Stimulated activated CD4-positive, alpha-beta T cell treated with anti-CD3 and anti-CD28 coated beads, Interleukin-15, amount 100 ng/mL, for 48 hours (primary cell): ENCODE measurements around the gene TMEM229A.
"Not testable (repeated sequence)": the region's sequence is repeated elsewhere in the genome, so short reads cannot be mapped to it uniquely, and the experiment has no call there.

Source experiments
- DNase-seq, 2 donors: peaks; one replicate each; pipeline ENCODE4 v3.0.0-alpha.2; 2020; ENCODE audit warnings: low read depth in 2 of 2

TMEM229A gene

GRCh38 chr7:124032369-124033094, at the start of gene TMEM229A:
Gene TMEM229A (minus strand): TSS chr7:124033067. CDS start chr7:124033003, 64 bp downstream.
- no peak for DNase-seq

DNA sequence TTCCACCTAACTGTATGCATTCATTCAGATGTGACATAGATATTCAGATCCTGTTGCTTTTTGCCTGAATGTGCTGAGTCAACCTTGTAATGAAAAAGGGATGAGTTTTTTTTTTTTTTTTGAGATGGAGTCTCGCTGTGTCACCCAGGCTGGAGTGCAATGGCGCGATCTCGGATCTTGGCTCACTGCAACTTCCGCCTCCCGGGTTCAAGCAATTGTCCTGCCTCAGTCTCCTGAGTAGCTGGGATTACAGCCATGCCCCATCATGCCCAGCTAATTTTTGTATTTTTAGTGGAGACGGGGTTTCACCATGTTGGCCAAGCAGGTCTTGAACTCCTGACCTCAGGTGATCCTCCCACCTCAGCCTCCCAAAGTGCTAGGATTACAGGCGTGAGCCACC, 49.4 kb upstream of the TMEM229A start:
- not testable (repeated sequence) for DNase-seq

DNA sequence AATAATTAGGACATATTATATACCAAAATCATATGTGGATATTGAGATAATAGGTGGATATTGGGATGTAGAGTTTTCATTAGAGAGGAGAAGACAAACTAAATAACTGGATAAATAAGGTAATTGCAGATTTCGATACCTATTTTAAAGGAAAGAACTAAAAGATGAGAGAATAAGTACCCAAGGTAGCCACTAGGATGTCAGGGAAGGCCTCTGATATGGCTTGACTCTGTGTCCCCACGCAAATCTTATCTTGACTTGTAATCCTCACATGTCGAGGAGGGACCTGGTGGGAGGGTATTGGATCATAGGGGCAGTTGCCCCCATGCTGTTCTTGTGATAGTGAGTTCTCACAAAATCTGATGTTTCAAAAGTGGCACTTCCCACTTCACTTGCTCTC, 44.7 kb upstream of the TMEM229A start:
- no peak for DNase-seq

DNA sequence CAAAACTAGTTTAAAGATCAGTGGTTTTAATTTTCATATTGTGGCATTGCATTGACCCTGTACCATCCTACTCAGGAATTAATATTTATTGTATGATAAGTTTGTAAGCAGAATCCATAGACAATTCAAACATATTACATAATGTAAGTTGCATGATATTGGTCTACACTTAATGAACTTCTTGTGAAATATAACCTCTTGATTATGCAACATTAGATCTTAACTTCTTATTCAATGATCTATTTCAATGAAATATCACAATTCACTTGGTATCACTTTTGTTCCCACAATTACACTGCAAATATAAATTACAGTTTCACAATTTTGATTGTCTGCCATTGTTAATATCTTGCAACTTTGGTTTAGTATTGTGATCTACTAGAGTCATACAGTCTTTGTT, 44.0 kb upstream of the TMEM229A start:
- no peak for DNase-seq

DNA sequence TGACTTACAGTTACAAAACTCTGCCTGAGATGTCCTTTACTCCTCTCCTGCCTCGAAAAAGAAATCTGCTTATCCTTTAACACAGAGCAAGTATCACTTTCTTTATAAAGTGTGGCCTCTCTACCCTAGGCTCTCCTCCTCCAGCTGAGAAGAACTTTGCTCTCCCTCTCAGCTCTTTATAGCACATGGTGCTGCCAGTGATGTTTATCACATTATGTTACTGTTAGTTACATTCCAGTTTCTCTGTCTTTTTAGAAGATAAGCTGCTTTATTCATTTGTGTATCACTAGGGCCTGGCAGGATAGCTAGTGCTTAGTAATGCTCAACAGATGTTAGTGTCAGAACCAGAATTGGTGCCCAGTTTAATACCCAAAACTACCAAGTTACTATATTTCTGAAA, 41.1 kb upstream of the TMEM229A start:
- no peak for DNase-seq

DNA sequence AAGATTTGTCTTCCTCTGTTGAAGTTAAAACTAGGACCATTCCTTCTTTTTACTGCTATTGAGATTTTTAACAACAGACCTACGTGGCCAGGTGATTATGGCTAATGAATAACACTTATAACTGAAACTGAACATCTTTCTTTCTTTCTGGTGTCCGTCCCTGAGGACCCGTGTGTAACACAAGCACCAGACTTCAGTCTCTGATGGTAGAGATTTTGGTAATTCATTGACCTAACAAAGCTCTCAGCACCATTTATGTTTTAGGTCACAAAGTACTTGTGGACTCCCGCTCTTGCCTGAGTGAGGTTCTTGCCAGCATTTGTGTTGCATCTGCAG, 40.4 kb upstream of the TMEM229A start:
- DNase-seq, result no peak

DNA sequence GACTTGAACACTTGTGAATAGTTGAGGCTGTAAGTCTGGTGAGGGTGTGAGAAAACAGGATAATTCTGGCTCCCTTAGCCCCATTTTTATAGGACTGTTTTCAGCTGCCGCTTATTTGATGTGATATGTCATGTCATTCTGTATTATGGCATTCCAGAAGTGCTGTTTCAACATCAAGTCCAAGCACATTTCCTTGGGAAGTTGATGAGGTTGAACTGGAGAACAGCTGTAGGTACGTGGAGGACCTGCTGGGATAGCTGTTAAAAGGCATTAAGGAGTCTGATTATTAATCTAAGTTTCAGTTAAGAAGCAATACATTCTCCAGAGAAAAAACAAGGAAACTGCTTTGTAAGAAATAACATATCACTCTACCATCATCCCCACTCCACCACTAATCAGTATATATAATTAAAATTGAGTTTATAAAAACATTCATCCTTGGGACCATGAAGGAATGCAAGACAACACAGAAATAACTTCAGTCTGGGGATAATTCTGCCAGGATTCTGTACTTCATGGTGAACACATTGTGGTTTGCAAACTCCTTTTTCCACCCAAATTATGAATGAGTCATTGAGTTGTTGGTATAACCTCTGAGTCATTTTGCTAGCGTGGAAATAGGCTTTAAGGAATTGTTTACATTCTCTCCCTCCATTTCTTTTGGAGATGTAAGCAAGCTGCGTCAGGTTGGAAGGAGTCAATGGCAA, 39.9 kb upstream of the TMEM229A start:
- DNase-seq, result no peak

GRCh38 chr7:124071843-124072242, 39.0 kb upstream of the TMEM229A start:
- DNase-seq, result no peak

GRCh38 chr7:124062171-124062570, 29.3 kb upstream of the TMEM229A start:
- DNase-seq, result no peak

DNA sequence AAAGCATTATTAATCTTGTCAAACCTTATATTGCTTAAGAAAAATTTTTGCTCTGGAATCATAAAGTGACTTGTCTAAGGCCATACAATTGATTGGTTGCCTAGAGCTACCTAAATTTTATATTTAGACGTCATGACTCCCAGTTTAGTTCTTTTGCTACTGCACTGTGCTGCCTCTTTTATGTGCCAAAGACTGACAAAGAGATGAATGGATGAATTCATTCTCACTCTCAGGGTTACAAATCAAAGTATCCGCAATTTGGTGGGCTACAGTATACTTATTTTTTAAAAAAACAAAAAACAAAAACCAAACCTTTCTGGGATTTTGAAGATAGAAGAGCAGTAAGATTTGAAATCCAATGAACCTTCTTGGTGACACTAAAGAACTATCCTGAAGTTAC, 27.7 kb upstream of the TMEM229A start:
- no peak for DNase-seq

DNA sequence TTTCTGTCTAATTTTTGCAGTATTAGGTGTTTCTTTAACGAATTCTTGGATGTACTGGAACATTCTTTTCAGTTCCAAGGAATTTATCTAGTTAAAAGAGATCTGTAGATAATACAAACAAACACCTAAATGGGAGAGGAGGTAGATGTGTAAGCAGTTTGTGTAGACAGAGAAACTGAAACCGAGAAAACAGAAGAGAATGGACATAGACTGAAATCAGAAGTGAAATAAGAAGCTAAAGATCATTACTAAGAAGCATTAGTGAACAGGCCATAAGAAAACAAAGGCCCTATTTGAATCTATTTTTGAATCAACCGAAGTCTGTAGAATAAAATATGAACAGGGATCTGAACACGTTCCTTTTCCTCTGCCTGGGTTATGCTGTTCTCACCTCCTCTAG, 26.5 kb upstream of the TMEM229A start:
- no peak for DNase-seq

DNA sequence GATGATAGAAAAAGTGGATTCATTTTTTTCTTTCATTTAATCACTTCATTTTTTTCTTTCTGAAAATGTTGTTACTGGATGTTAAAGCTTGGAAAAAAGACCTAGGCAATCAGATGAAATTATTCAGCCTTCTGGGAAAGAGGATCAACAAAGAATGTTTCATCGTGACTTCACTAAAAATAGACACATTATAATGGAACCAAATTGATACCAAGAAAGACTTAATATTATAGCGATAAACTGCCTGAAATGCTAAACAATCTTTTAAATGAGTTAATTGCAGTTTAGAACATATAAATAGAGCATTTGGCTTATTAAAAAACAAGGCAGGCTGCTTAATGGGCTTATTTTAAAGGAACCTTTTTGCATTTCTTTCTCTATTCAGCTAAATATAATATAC, 25.6 kb upstream of the TMEM229A start:
- no peak for DNase-seq

DNA sequence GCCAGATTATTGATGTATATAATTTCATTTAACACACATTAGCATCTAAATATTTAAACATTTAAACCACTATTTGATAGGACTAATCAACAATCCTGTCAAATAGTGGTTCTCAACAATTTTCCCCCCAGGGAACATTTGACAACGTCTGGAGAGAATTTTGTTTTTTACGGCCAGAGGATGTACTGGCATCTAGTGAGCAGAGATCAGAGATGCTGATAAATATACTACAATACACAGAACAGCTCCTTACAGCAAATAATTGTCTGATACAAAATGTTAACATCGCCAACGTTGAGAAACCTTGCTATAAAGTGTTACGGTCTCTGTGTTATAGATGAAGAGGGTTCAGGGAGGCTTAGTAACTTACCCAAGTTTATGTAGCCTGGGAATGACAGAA, 25.0 kb upstream of the TMEM229A start:
- DNase-seq, result no peak

- no peak for DNase-seq
These were observed 23.4 kb upstream of the TMEM229A start for GRCh38 chr7:124056234-124056633.

DNA sequence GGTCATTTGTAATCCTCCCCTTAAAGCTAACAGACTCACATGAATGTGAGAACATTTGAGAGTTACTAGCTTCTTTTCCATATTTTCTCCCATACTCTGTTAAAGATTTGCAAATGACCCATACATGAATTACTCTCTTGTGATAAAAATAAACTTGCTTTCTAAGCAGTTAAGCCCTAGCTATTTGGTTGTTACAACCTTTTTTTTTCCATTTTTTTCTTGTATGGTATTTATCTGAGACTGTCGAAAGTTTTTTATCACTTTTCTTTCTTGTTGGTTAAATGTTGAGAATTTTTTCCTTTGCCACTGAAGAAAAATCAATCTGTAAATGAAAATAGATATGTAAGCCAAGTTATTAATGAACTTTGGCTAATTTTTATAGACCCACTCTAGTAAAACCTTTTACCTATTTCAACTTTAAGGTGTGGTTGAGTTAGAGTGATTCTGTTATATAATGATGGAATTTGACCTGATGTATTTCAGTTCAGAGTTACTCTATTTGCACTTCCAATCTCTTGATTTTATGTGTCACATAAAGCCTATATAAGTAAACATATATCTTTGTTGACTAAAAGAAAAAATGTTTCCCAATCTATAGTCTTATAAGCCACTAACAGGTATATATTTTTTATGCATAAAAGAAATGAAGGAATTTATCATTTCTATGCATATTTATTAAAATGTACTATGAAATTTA, 19.0 kb upstream of the TMEM229A start:
- no peak for DNase-seq

GRCh38 chr7:124042826-124043225, 10.0 kb upstream of the TMEM229A start:
- no peak for DNase-seq

DNA sequence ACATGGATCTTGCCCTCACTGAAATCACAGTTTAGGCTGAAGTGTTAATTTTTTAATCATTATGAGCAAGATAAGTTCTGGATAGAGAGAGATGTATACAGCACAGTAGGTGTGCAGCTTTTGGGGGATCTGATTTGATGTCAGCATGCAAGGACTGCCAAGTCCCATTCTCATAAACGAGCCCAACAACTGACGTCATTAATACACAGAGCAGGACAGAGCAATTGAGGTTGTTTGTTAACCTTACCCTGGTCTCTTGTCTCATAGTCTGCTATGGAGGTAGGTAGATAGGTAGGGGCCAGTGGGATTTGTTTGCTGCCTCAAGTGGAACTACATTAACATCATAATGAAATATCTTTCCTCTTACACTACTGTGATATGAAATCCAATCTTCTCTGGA, 8.6 kb upstream of the TMEM229A start:
- DNase-seq, result no peak

DNA sequence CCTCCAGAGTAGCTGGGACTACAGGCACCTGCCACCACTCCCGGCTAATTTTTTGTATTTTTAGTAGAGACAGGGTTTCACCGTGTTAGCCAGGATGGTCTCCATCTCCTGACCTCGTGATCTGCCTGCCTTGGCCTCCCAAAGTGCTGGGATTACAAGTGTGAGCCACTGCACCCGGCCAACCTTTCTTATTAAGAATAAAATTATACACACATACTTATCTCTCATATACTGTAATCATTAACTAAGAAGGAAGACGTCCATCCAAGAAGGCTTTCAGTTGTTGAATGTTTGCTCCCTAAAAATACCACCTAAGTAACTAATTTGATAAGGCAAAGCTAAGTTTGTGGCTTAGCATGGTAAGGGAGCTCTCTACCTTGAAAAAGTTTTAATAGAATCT, 5.0 kb upstream of the TMEM229A start:
- not testable (repeated sequence) for DNase-seq

DNA sequence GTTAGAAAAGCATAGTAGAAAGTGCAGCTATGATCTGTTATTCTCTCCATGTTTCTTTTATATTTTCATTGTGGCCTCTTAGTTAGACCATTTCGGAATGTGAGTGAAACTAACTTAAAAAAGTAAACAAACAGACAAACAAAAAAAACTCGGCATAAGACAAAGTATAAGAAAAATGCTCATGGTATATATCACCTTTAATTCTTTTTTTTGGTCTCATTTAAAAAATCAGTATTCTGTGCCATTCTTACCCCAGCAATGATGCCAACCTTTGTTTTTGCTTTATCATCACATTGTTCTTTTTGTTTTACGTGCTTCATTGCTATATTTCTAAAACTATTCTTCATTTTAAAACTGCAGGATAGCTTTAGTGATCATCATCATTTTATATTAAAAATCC, 2.8 kb upstream of the TMEM229A start:
- no peak for DNase-seq

GRCh38 chr7:124034754-124035100, 1.9 kb upstream of the TMEM229A start:
- DNase-seq, result no peak

GRCh38 chr7:124033807-124034753, 1.2 kb upstream of the TMEM229A start:
- DNase-seq, result no peak
